Measurements from ENCODE around the gene ACTR3. TPM values are rescaled to one million over a fixed set of nuclear protein-coding genes. Genes with fewer than 3 reads are reported as not detected.

The ACTR3 gene
- total and polyA plus RNA-seq, 10 of the 15 experiments (the other 5 are each of a cell fraction or from before 2014, with no cell fraction given) = 79.1 to 616 (median 471) TPM

DNA sequence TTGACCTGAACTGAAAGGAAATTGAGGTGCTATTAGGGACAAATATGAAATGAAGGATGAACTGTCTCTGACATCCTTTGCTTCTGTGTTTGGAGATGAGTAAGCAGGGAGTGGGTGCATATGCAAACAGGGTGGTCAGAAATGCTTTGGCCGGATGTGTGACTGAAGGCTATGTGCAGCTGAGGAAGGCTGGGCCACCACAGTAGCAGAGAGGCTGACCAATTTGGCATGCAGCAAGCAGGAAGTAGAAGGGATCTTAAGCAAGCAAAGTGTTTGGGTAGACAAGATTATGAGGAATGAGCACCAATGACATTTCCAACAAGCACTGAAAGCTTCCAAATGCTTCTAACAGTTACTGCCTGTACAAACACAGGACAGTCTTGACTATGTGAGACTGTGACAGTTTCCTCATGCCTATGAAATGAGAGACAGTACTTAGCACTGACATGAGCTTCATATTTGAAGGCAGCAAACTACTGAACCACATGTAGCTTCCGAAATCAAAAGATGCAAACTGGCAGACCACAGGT, 3.3 kb upstream of the ACTR3 start (continued):
- TF ChIP-seq CEBPB (IDR thresholded peaks at IDR 0.05; ENCODE audit: borderline replicate concordance in 1 of 2, low read depth in 2 of 2, low read length in 2 of 2) = peak in 1 of 2 experiments; percentile 76; a peak in 2 of 4 replicates
- TF ChIP-seq CBX3 (IDR thresholded peaks at IDR 0.05; ENCODE audit: borderline replicate concordance, low read depth) = no peak
- no peak for TF ChIP-seq SREBF2 (IDR thresholded peaks at IDR 0.05; ENCODE audit: low read length)
- peak; percentile 58; the same call in 1 of the 2 replicates for TF ChIP-seq LARP7 (IDR thresholded peaks at IDR 0.05)
- TF ChIP-seq CBX5 (IDR thresholded peaks at IDR 0.05; ENCODE audit: low read depth) = peak; percentile 74; the same call in 1 of the 2 replicates
- TF ChIP-seq, protein P1, sequence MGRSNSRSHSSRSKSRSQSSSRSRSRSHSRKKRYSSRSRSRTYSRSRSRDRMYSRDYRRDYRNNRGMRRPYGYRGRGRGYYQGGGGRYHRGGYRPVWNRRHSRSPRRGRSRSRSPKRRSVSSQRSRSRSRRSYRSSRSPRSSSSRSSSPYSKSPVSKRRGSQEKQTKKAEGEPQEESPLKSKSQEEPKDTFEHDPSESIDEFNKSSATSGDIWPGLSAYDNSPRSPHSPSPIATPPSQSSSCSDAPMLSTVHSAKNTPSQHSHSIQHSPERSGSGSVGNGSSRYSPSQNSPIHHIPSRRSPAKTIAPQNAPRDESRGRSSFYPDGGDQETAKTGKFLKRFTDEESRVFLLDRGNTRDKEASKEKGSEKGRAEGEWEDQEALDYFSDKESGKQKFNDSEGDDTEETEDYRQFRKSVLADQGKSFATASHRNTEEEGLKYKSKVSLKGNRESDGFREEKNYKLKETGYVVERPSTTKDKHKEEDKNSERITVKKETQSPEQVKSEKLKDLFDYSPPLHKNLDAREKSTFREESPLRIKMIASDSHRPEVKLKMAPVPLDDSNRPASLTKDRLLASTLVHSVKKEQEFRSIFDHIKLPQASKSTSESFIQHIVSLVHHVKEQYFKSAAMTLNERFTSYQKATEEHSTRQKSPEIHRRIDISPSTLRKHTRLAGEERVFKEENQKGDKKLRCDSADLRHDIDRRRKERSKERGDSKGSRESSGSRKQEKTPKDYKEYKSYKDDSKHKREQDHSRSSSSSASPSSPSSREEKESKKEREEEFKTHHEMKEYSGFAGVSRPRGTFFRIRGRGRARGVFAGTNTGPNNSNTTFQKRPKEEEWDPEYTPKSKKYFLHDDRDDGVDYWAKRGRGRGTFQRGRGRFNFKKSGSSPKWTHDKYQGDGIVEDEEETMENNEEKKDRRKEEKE (IDR thresholded peaks at IDR 0.05) = no peak
- TF ChIP-seq NBN (IDR thresholded peaks at IDR 0.05) = peak; percentile 94
- no peak for TF ChIP-seq NR2C1 (IDR thresholded peaks at IDR 0.05)
- TF ChIP-seq BRCA1 (IDR thresholded peaks at IDR 0.05; ENCODE audit: low read depth, low read length) = no peak
- TF ChIP-seq, protein P2, sequence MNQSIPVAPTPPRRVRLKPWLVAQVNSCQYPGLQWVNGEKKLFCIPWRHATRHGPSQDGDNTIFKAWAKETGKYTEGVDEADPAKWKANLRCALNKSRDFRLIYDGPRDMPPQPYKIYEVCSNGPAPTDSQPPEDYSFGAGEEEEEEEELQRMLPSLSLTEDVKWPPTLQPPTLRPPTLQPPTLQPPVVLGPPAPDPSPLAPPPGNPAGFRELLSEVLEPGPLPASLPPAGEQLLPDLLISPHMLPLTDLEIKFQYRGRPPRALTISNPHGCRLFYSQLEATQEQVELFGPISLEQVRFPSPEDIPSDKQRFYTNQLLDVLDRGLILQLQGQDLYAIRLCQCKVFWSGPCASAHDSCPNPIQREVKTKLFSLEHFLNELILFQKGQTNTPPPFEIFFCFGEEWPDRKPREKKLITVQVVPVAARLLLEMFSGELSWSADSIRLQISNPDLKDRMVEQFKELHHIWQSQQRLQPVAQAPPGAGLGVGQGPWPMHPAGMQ (IDR thresholded peaks at IDR 0.05; ENCODE audit: borderline replicate concordance) = no peak
- no peak for TF ChIP-seq PAX8 (IDR thresholded peaks at IDR 0.05)
- no peak for TF ChIP-seq ZNF622 (IDR thresholded peaks at IDR 0.05)
- no peak for TF ChIP-seq MYC (IDR thresholded peaks at IDR 0.05; ENCODE audit: insufficient read depth, insufficient read length, insufficient replicate concordance, low read length, severe bottlenecking)
- TF ChIP-seq ESRRA (IDR thresholded peaks at IDR 0.05; ENCODE audit: low read length) = no peak
- no peak for TF ChIP-seq STAT3 (IDR thresholded peaks at IDR 0.05; ENCODE audit: low read depth, low read length)
- TF ChIP-seq, protein P3, sequence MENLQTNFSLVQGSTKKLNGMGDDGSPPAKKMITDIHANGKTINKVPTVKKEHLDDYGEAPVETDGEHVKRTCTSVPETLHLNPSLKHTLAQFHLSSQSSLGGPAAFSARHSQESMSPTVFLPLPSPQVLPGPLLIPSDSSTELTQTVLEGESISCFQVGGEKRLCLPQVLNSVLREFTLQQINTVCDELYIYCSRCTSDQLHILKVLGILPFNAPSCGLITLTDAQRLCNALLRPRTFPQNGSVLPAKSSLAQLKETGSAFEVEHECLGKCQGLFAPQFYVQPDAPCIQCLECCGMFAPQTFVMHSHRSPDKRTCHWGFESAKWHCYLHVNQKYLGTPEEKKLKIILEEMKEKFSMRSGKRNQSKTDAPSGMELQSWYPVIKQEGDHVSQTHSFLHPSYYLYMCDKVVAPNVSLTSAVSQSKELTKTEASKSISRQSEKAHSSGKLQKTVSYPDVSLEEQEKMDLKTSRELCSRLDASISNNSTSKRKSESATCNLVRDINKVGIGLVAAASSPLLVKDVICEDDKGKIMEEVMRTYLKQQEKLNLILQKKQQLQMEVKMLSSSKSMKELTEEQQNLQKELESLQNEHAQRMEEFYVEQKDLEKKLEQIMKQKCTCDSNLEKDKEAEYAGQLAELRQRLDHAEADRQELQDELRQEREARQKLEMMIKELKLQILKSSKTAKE (IDR thresholded peaks at IDR 0.05; ENCODE audit: low read depth, poor library complexity, severe bottlenecking) = peak; percentile 90
- TF ChIP-seq RCOR1 (conservative IDR thresholded peaks at IDR 0.05; ENCODE audit: low read depth, low read length) = peak; percentile 88; the same call in 1 of the 2 replicates
- TF ChIP-seq, protein P4, sequence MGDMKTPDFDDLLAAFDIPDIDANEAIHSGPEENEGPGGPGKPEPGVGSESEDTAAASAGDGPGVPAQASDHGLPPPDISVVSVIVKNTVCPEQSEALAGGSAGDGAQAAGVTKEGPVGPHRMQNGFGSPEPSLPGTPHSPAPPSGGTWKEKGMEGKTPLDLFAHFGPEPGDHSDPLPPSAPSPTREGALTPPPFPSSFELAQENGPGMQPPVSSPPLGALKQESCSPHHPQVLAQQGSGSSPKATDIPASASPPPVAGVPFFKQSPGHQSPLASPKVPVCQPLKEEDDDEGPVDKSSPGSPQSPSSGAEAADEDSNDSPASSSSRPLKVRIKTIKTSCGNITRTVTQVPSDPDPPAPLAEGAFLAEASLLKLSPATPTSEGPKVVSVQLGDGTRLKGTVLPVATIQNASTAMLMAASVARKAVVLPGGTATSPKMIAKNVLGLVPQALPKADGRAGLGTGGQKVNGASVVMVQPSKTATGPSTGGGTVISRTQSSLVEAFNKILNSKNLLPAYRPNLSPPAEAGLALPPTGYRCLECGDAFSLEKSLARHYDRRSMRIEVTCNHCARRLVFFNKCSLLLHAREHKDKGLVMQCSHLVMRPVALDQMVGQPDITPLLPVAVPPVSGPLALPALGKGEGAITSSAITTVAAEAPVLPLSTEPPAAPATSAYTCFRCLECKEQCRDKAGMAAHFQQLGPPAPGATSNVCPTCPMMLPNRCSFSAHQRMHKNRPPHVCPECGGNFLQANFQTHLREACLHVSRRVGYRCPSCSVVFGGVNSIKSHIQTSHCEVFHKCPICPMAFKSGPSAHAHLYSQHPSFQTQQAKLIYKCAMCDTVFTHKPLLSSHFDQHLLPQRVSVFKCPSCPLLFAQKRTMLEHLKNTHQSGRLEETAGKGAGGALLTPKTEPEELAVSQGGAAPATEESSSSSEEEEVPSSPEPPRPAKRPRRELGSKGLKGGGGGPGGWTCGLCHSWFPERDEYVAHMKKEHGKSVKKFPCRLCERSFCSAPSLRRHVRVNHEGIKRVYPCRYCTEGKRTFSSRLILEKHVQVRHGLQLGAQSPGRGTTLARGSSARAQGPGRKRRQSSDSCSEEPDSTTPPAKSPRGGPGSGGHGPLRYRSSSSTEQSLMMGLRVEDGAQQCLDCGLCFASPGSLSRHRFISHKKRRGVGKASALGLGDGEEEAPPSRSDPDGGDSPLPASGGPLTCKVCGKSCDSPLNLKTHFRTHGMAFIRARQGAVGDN (IDR thresholded peaks at IDR 0.05) = peak; percentile 87
- TF ChIP-seq CHD4 (IDR thresholded peaks at IDR 0.05) = no peak
- TF ChIP-seq RELA (IDR thresholded peaks at IDR 0.05; ENCODE audit: borderline replicate concordance, partially characterized antibody) = no peak
- no peak for TF ChIP-seq HDAC2 (IDR thresholded peaks at IDR 0.05)
- TF ChIP-seq SIX5 (IDR thresholded peaks at IDR 0.05; ENCODE audit: low read depth, low read length, severe bottlenecking) = no peak
